OCI-LY1 (cell line): ENCODE measurements around the gene ETF1.
"Not testable (repeated sequence)": the region's sequence is repeated elsewhere in the genome, so short reads cannot be mapped to it uniquely, and the experiment has no call there.

Experiments used
- H2AFZ ChIP-seq: fragments of 200-600 bp; sonication (generic), shearing (Covaris generic); 2 replicates; pipeline ENCODE4 v1.6.0; 2014; ENCODE audit warnings: antibody characterized with exemption, mild to moderate bottlenecking, low read length
- H3F3A ChIP-seq: fragments of 200-600 bp; sonication (generic), shearing (Covaris generic); 2 replicates; pipeline ENCODE4 v1.6.0; 2014; ENCODE audit warnings: mild to moderate bottlenecking, antibody characterized with exemption, low read length, moderate library complexity; ENCODE audit not compliant: insufficient read depth
- H3K27ac ChIP-seq: fragments of 200-600 bp; sonication (generic); 2 replicates; pipeline ENCODE4 v1.5.1; 2014; ENCODE audit warnings: low read length, mixed run types, mild to moderate bottlenecking, low read depth; ENCODE audit not compliant: poor library complexity, severe bottlenecking
- H3K27me3 ChIP-seq: fragments of 200-600 bp; sonication (generic); 2 replicates; pipeline ENCODE4 v1.6.0; 2014; ENCODE audit warnings: antibody characterized with exemption, mild to moderate bottlenecking, low read length, moderate library complexity; ENCODE audit not compliant: insufficient read depth
- H3K36me3 ChIP-seq: fragments of 200-600 bp; sonication (generic); 2 replicates; pipeline ENCODE4 v1.6.1; 2014; ENCODE audit warnings: mild to moderate bottlenecking, antibody characterized with exemption, low read length, moderate library complexity, mixed read lengths; ENCODE audit not compliant: insufficient read depth
- H3K4me1 ChIP-seq: fragments of 200-600 bp; sonication (generic); 2 replicates; pipeline ENCODE4 v1.5.1; 2014; ENCODE audit warnings: mild to moderate bottlenecking, low read length, moderate library complexity; ENCODE audit not compliant: insufficient read depth, severe bottlenecking
- H3K4me2 ChIP-seq: fragments of 200-600 bp; sonication (generic), shearing (Covaris generic); 2 replicates; pipeline ENCODE4 v1.6.1; 2014; ENCODE audit warnings: low read length
- H3K4me3 ChIP-seq: fragments of 200-600 bp; sonication (generic); 2 replicates; pipeline ENCODE4 v1.5.1; 2014; ENCODE audit warnings: low read length, low read depth, mild to moderate bottlenecking, mixed read lengths; ENCODE audit not compliant: poor library complexity, severe bottlenecking
- H3K79me2 ChIP-seq: fragments of 200-600 bp; shearing (Covaris generic); 2 replicates; pipeline ENCODE4 v1.6.1; 2016; ENCODE audit warnings: mixed run types, low read length, mixed read lengths; ENCODE audit not compliant: insufficient read depth
- H3K9ac ChIP-seq: fragments of 200-600 bp; sonication (generic), shearing (Covaris generic); 2 replicates; pipeline ENCODE4 v1.6.1; 2014; ENCODE audit warnings: mild to moderate bottlenecking, low read length, mixed read lengths
- H3K9me2 ChIP-seq: fragments of 200-600 bp; sonication (generic), shearing (Covaris generic); 2 replicates; pipeline ENCODE4 v1.6.1; 2014; ENCODE audit warnings: low read depth, mild to moderate bottlenecking, low read length, mixed read lengths
- H3K9me3 ChIP-seq: fragments of 200-600 bp; shearing (Covaris generic); 2 replicates; pipeline ENCODE4 v1.6.1; 2014; ENCODE audit warnings: low read length, mixed read lengths
- H4K20me1 ChIP-seq: fragments of 200-600 bp; sonication (generic), shearing (Covaris generic); 2 replicates; pipeline ENCODE4 v1.6.0; 2016; ENCODE audit warnings: mild to moderate bottlenecking, low read length; ENCODE audit not compliant: insufficient read depth
- CTCF ChIP-seq: fragments of 200-600 bp; sonication (generic), shearing (Covaris generic); IDR thresholded peaks from 2 replicates; pipeline ENCODE4 v1.5.1; 2017; ENCODE audit warnings: mild to moderate bottlenecking, antibody characterized with exemption, low read length, moderate library complexity, mixed read lengths
- EZH2 ChIP-seq: fragments of 200-600 bp; sonication (generic), shearing (Covaris generic); IDR thresholded peaks from 2 replicates; pipeline ENCODE4 v1.8.0; 2017; ENCODE audit warnings: borderline replicate concordance, mixed run types, mild to moderate bottlenecking, antibody characterized with exemption, low read length, moderate library complexity, mixed read lengths

ETF1 gene

GRCh38 chr5:138482638-138483037 is 60.4 kb downstream of the ETF1 start:
- Histone ChIP-seq H3K4me1 (peaks cover 4% of the 10 kb centered on the region), H3K27ac (no peak overlapping the region), H4K20me1 (no peaks in the 10 kb centered on the region), H3K9me3 (no peaks in the 10 kb centered on the region), H3F3A (no peaks in the 10 kb centered on the region), H3K9me2 (no peaks in the 10 kb centered on the region), H3K79me2 (no peaks in the 10 kb centered on the region), H3K36me3 (no peaks in the 10 kb centered on the region; the same call in 1 of the 2 replicates), H3K4me3 (no peak overlapping the region), H3K27me3 (peaks cover 3% of the 10 kb centered on the region; the same call in 1 of the 2 replicates), H3K4me2 (no peak overlapping the region), H2AFZ (no peak overlapping the region), H3K9ac (no peak overlapping the region)
- no peak for TF ChIP-seq CTCF
- TF ChIP-seq EZH2: no peak

- H3K4me1 ChIP-seq: peaks cover 14% of the 10 kb centered on the region
- peaks cover 7% of the 10 kb centered on the region; the same call in 1 of the 2 replicates for H3K27me3 ChIP-seq
- no peaks in the 10 kb centered on the region for H3F3A ChIP-seq
- no peaks in the 10 kb centered on the region for H3K9me3 ChIP-seq
- H3K9ac ChIP-seq: no peak overlapping the region
- no peaks in the 10 kb centered on the region; the same call in 1 of the 2 replicates for H3K36me3 ChIP-seq
- no peaks in the 10 kb centered on the region for H3K9me2 ChIP-seq
- H4K20me1 ChIP-seq: no peaks in the 10 kb centered on the region
- H3K4me3 ChIP-seq: no peak overlapping the region
- no peak overlapping the region for H2AFZ ChIP-seq
- no peak for TF ChIP-seq CTCF
- no peak for TF ChIP-seq EZH2
- H3K4me2 ChIP-seq: no peak overlapping the region; the same call in 1 of the 2 replicates
- H3K79me2 ChIP-seq: no peaks in the 10 kb centered on the region
- H3K27ac ChIP-seq: no peak overlapping the region
Measured at GRCh38 chr5:138476918-138477317, 66.1 kb downstream of the ETF1 start.

- H3K27ac ChIP-seq, H2AFZ ChIP-seq, H3K36me3 ChIP-seq, H4K20me1 ChIP-seq, H3K4me2 ChIP-seq, H3K79me2 ChIP-seq, H3K4me3 ChIP-seq, H3K27me3 ChIP-seq, H3K9ac ChIP-seq, H3F3A ChIP-seq, H3K9me2 ChIP-seq, H3K9me3 ChIP-seq: not testable (repeated sequence)
- peaks cover 11% of the 10 kb centered on the region for H3K4me1 ChIP-seq
Measured at GRCh38 chr5:138473151-138473550, 69.9 kb downstream of the ETF1 start.

GRCh38 chr5:138472353-138472752 is 70.7 kb downstream of the ETF1 start:
- TF ChIP-seq CTCF: no peak
- TF ChIP-seq EZH2: no peak
- Histone ChIP-seq H3K4me2 (no peak overlapping the region), H3F3A (no peaks in the 10 kb centered on the region), H3K79me2 (no peaks in the 10 kb centered on the region), H2AFZ (no peak overlapping the region), H3K27ac (no peak overlapping the region), H3K27me3 (0 out of 2 replicates have a peak, but pooled peaks cover 5% of the 10 kb centered on the region), H3K36me3 (no peaks in the 10 kb centered on the region), H3K9me3 (no peaks in the 10 kb centered on the region), H3K4me3 (no peak overlapping the region), H3K9ac (no peak overlapping the region), H3K9me2 (no peaks in the 10 kb centered on the region), H4K20me1 (no peaks in the 10 kb centered on the region), H3K4me1 (peaks cover 11% of the 10 kb centered on the region)
